Measurements from ENCODE around the gene EYA4.
A peak's percentile ranks its signal among the peaks of the same experiment; 100 is the strongest.

EYA4 gene

DNA sequence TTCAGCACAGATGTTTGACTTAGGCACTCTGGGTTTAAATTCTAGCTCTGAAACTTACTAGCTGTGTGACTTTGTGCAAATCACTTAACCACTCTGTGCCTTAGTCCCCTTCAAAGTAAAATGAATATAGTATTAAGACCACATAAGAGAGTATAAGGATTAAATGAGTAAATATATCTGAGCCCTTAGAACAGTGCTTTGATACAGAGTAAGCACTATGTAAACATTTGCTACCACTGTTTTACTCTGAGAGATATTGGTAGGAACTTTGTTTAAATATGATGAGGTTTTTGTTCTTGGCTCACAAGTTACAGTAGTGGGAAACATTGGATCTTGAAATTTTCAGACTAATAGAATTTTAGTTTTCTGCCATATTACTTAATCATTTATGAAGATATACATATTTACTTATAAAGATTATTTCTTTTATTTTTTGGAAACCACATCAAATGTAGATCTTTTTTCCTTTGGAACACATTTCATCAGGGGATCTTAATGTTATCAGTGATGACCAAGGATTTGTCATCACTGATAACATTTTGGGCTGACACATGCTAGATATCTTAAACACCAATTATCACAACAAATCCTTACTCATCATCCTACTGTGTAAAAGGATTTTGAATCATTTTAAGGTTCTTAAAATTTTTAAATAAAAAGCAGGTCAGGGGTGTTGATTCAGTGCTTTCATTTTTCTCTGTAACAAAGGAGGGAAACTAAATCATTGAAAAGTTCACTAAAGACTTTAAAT lies 226.2 kb downstream of the EYA4 start:
- DNase-seq, result peak; percentile 45

DNA sequence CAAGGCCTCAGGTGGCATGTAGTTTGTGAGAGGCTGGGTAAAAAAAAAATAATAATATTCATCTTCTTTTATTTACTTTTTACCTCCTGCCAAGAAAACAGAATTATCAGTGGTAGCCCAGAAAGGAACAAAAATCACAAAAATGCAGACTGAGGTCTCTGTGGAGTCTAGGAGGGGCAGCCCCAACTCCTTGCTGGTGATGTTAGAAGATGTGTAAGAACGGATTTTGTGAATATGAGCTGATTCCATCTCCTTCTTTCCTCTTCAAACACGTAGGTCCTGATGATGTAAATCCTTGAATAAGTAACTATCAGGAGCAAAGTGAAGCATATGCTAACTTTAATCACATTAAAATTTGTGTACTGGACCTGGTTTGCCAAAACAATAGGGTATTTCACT lies 226.8 kb downstream of the EYA4 start:
- peak; percentile 19 for DNase-seq

DNA sequence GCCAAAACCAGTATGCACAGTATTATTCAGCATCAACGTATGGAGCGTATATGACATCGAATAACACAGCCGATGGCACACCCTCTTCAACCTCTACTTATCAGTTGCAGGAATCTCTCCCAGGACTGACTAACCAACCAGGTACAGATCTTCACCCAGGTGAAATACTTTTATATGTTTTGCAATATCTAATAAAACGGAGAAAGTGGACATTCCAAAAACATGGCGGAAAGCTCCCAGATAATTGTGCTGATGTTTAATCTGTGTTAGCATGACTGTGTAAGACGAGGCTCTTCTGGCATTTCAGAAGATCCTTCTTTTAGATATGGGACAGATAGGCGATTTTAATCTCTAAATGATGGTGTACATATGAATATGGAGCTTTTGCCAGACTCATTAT lies 227.4 kb downstream of the EYA4 start:
- DNase-seq, result no peak

DNA sequence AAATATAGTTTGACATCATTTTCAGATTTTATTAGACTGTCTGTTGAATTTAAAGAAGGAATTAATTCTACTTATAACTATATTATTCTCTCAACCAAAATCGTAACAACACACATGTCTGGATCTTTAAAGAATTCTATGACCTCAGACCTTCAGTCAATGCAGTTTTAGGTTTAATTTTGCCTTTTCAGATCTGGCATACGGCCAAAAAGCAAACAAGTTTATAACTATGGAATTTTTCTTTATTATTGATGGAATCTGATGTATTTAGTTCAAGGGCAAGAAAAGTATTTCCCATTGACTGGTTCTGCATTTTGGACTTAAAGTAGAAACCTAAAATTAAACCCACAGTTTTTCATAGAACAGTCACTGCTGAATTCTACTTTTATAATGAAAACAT lies 233.4 kb downstream of the EYA4 start:
- DNase-seq, result no peak

DNA sequence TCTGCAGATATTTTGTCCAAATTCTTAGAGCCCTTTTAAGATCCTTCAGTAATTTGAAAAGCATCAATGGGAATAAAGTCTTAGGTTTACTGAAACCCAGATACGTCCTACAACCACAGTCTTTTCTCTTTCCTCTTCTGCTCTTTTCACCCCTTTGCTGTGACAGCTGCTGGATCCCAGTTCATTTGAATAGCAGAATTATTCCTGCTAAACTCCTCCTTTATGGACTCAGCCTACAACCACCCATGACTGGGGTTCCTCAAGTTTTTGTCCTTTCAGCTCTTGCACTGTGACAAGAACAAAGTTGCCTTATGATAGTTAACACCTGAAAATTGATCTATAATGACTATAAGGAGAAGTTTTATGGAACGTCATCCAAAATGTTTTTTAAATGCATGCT lies 237.5 kb downstream of the EYA4 start:
- no peak for DNase-seq

DNA sequence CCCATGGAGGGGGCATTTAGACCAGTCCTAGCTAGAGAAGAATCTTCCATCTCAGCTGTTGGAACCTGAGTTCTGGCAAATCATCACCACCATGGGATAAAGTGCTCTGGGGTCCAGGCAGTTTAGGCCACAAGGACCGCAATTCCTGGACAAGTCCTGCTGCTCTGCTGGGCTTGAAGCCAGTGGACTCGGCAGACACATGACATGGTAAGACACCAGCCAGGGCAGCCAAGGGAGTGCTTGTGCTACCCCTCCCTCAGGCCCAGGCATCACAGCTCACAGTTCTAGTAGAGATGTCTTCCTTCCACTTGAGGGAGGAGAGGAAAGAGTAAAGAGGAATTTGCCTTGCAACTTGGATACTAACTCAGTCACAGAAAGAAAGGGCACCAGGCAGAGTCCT lies 246.0 kb downstream of the EYA4 start:
- DNase-seq, result no peak

DNA sequence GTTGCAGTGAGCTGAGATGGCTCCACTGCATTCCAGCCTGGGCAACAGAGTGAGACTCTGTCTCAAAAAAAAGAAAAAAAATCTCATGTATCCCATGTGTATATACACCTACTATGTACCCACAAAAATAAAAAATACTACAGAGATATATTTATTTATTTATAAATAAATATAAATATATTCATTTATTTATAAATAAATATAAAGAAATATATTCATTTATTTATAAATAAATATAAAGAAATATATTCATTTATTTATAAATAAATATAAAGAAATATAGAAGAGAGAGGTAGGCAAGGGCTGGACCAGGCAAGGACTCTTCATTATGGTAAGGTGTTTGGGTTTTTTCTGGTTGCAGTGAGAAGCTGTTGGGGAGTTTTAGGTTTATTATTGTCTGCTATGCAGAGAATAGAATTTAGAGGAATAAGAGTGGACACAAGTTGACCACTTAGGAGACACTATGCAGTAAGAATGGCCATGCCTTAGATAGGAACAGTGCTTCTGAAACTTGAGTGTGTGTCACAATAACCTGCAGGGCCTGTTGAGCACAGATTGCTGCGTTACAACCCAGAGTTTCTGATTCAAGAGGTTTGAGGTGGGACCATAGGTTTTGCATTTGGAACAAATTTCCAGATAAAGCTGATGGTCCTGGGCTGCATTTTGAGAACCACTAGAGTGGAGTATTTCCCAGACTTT lies 254.2 kb downstream of the EYA4 start:
- no peak for DNase-seq

DNA sequence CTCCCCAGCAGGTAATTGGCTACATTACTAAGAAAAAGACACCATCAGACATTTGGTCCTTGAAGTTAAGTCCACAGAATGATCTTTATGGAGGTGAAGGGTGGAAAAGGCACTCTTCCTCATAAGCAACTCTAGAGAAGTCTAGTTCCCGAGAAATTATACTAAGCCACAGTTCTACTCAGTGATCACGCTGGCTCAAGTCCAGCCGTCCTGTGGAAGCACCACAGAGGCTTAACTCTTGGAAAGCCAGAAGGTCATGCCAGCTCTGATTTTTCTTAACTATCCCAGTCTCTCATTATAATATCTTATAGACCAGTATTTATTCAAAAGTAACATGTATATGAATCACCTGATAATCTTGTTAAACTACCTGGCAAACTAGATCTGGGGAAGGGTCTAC lies 258.5 kb downstream of the EYA4 start:
- DNase-seq, result no peak

DNA sequence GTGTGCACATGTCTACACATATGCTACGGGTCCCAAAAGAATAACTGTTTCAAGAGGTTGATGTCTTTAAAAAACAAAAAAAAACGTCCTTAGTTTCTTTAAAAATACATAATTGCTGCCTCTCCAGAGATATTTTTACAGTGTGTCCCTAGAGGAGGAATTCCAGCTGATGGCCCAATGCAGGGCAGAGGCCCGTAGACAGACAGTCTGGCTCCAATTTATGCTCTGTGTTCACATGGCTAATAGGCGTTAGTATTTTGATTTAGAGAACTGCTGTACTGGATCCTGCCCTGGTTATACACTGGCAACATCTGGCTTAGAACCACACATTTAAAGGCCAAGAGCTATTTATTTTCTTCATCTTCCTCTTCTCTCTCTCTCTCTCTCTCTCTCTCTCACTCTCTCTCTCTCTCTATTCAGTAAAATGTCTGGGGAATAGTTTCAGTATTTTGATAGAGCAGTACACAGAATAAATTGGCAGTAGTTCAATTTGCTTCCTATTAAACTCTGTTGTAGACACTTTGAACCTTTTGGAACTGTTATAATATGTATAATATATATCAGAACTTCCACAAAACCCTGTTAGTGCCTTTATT lies 260.6 kb downstream of the EYA4 start:
- DNase-seq, result peak; percentile 55

DNA sequence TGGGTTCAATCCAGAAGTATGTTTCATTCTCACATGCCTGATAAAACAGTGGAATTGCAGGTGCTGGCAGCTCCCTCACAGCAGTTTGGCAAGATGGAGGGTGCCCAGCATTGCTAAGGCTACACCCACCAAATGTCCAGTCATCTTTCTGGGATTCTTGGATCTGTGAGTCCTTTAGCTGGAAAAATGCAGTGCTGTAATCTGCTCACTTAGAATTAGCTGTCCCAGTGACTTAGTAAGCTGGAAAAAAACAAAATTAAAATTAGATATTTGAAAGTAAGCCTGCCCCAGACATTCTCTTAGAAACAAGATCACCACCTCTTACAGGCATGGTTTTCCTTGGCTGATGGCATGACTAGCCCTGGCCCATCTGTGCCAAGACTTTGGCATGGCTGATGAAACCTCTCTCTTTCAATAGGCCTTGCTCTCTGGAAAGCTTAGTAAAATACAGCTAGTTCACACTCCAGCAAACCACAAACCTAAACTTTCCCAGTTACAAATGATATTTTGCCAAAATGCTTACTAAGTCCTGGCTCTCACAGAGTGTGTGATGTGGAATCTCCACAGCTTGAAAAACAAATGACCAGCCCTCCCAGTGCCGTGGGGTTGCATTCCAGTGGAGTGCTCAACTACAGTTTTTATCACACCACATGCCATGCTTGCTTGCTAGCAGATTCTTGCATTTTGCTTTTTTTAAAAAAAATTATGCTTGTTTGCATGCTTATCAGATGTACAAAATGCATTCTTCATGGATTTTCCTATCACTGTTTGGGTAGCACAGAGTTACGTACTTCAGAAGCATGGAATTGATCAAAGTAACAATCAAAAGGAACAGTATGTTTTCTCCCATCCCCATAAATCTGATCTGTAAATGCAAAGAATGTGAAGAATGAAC lies 261.5 kb downstream of the EYA4 start:
- DNase-seq, result peak; percentile 93

DNA sequence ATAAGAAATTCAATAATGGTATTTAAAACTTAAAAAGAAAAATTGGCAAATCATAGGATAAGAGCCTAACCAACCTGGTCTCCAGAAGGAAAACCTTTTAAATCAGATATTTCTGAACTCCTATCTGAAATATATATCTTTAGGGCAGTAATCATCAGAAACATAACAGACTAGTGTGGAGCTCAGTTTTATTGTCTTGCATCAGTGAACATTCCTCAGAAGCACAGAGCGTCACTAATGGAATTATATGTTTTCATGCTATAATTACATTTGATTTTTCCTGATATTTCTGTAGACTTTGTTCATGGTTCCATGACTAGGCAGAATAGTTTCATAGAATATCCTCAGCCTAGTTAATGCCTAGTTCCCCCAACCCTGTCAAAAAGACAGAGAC lies 262.2 kb downstream of the EYA4 start:
- peak; percentile 41 for DNase-seq

DNA sequence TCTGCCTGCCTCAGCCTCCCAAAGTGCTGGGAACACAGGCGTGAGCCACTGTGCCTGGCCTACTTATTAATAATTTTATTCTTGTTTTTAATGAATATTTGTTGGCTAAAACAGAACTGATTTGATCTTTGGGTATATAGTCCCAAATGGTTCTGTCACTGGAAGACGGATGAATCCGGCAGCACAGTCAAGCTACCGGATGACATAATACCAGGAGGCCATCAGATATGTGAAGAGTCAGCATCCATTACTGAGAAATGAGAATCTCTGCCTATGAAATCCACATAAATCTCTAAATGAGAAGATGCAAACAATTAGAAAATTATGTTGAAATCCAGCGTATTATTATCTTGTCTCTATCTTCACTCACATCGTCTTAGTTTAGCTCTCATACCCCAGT lies 263.0 kb downstream of the EYA4 start:
- DNase-seq, result no peak

DNA sequence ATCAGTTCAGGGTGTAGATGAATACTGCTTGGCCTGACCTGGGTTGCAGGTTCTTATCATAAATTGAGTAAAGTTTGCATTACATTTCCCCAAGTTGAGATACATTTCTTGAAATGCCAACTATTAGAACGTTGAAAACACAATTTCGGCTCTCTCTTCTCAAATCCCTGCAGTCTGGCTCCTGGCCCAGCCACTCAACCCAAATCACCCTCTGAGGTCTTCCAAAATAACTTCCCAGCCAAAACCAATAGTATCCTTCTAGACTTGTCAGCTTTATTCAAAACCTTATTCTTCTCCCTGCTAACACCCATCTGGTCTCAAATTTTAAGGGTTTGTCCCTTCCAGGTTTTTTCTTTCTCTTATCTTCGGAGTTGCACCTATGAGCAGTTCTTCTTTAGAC lies 263.6 kb downstream of the EYA4 start:
- peak; percentile 16 for DNase-seq

DNA sequence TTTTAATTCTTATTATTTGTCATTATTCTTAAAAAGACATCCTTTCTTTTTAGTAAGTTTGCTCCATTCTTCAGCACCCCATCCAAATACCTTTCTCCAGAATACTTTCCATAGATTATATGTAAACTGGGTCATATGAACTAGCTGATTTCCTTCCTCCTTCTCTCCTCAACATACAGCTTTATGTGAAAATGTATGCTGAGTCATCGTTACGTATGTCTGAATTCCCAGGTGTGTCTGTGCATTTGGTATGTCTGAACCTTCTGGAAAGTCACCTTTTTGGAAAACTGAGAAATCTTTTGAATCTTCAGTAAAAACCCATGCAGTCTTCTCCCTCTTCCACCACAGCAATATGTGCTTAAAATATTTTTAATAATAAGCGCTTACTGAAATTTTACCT lies 264.5 kb downstream of the EYA4 start:
- DNase-seq, result no peak

DNA sequence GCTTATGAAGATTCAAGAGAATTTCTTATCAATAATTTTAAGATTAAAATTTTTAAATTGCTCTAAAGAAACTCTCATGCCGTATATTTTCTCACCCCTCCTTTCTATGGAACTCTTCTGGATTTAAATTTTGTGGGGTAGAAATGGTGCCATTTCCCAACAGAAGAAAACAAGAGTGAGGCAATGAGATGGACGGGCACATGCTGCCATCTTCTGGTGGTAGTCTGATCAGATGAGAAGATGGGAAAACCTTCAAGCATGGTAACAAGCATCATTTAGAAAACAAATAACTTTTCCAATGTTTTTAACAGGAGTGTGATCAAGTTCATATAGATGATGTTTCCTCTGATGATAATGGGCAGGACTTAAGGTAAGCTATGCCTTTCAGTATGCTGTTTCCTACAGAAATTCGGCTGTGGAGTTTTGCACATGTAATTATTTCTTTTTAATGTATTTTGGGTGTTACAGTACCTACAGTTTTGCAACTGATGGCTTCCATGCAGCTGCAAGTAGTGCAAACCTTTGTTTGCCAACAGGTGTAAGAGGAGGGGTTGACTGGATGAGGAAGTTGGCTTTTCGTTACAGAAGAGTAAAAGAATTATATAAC lies 271.4 kb downstream of the EYA4 start:
- peak; percentile 56 for DNase-seq

DNA sequence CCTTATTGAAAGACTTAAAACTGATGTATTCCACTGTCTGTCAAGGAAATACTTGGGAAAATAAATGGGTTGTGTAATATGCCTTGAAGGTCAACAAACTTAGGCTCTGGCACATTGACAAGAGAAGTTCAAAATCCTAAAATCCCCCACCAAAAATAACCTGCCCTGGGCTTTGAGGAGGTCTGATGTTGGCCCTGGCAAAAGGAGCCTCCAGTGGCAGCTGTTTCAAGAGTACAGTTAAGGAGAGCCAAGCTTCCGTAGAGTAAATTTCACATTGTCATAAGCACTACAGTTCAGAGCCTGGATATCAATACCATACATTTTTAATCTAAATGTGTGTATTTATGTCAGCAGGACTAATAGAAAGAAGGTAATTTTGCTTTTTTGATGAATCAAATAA lies 282.7 kb downstream of the EYA4 start:
- DNase-seq, result no peak

DNA sequence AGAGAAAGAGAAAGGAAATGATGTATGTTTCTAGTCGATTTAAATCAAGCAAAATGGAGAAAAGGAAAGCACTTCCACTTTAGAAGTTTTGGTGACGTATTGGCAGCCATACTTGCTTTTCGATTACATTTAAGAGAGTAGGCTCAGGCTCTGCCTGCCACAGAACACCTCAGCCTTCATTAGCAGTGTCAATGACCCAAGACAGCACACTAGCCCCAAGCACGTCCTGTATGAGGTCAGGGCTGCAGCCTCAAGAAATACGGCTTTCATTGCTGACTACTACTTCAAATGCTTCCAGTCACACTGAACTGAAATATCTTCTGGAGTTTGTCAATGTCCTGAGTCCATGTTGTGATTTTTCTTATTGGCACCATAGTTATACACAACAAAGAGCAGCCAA lies 285.3 kb downstream of the EYA4 start:
- no peak for DNase-seq

DNA sequence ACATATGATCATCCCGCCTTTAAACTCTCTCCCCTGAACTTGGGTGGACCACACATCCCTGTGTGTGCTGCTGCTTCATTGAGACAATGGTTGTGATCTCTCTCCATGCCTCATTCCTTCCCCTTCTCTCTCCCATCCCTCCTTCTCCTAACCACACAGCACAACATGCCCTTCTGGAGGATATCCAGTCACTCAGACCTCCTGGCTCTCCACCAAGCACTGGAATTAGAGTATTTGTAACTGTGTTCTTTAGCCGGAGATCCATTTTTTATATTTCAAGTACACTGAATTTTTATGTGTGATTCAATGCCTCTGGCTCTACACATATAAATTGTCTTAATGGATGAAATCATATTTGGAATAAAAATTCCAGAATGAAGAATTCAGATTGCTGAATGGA lies 287.4 kb downstream of the EYA4 start:
- no peak for DNase-seq

DNA sequence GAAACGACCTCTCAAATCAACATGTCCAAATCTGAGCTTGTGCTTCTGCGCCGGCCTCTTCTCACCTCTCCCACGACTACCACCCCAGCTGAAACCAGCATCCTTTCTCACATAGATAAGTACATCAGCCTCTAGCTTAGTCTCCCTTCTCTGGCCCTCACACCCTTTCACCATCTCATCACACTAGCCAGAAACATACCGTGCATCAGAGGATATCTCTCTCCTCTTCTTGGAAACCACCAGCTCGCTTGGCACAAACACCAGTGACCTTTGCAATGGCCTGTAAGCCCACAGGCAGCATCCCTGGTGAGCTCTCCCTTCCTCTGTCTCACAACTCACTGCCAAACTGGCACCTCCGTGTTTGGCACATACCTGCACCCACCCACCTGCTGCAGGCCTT lies 291.8 kb downstream of the EYA4 start:
- no peak for DNase-seq

DNA sequence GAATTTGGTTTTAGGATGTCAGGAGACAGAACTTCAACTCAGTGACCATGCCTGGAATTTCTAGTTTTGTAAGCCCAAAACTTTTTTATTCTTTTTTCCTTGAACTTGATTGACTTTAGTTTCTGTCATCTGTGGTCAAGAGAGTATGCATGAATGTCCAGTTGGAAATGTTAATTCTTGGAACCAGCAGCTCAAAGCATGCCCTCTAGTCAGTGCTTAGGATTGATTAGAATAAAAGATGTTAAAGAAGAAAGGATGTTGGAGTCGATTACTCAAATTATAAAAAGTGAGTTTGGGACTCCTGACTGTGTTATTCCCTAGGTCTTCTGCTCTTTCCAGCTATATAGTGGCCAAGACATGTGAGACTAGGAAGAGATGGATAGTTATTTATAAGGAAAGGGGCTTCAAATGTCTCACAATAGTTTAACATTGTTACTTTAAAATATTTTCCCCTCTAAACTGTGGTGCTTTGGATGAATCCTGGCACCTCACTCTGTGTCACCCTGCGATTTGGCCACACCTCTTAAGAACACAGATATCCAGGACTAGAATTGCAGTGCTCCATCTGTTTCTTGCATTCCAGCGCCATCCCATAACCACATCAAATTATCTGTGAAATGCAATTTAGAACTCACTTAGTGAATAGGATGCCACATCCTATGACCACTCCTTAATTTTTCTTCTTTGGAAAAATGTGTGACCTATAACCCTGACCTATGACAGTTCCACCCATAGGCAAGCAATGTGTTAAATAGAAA lies 298.5 kb downstream of the EYA4 start:
- no peak for DNase-seq

DNA sequence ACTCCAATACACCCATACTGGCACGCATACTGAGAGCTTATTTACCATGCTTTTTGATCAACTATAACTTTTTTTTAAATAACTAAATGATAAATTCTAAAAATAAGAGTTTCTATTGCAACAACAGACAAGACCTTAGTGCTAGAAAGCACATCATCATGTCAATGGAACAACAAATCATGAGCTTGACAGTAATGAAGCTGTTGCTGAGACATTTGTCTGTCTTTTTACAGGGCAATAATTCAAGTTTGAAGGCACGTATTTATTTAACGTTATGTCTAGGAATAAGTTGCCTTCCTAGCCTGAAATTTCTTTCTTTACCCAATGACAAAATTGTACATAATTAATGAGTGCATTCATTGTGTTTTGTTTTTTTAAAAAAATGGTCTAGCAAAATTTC lies 299.2 kb downstream of the EYA4 start:
- DNase-seq, result no peak

DNA sequence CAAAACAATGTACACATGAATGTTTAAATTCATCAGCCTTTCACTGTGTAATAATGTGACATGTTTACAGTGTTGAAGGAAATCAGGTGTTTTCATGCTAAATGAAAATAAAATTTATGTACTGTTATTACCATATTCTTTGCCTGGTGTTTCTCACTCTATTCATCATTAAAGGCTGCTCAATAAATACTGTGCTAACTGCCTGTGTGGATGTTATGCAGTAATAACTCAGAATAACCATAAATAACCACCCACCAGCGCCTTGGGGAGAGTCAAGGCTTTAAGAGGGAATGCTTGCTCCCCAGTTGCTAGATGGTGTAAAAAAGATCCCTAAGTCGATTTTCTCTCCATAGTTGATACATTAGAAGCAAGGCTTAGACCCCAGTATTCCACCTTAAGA lies 299.9 kb downstream of the EYA4 start:
- no peak for DNase-seq
